ENCODE data around the gene SCGB1A1.

The SCGB1A1 gene

DNA sequence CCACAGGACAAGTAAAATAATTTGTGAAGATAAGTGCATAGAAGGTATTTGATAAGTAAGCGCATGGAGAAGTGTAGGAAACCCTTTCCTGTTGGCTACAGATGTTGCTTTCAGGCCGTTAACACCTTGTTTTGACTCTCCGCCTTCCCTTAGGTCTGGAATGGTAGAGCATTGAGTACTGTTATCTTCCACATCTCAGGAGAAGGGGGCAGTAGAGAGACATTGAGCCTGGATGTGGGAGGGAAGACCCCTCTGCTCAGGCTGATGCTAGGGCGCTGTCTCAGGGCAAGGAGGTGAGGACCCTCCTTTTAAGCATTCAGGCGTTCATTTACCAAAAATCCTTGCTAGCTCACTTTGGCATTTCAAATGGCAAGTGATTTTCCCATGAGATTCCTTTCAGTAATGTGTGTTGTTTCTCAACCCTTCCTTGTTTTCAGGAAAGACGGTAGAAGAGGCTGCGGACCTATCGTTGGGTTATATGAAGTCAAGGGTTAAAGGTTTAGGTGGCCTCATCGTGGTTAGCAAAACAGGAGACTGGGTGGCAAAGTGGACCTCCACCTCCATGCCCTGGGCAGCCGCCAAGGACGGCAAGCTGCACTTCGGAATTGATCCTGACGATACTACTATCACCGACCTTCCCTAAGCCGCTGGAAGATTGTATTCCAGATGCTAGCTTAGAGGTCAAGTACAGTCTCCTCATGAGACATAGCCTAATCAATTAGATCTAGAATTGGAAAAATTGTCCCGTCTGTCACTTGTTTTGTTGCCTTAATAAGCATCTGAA, 27.0 kb upstream of the SCGB1A1 start:
- DNase-seq (ENCODE audit: insufficient read length, low spot score), result no peak
- no peak for TF ChIP-seq POLR2A (IDR thresholded peaks at IDR 0.05; ENCODE audit: low read depth, low read length)
- no peak for FAIRE-seq

DNA sequence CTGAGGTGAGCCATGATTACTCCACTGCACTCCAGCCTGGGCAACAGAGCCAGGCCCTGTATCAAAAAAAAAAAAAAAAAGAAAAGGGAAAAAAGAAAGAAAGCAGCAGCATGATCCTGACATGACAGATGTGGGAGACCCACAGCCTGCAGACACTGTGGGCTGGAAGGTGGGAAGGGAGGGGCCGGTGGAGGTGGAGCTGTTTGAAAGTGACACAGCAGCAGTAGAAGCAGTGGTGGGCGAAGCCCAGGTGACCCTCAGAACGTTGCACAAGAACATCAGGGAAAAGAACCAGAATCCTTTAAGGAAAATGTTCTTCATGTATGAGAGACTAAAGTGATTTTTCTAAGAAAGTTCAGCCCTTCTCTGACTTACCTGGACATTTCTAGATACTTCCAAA, 26.3 kb upstream of the SCGB1A1 start:
- TF ChIP-seq POLR2A (IDR thresholded peaks at IDR 0.05; ENCODE audit: low read depth, low read length), result no peak
- DNase-seq (ENCODE audit: insufficient read length, low spot score), result no peak
- FAIRE-seq, result no peak

DNA sequence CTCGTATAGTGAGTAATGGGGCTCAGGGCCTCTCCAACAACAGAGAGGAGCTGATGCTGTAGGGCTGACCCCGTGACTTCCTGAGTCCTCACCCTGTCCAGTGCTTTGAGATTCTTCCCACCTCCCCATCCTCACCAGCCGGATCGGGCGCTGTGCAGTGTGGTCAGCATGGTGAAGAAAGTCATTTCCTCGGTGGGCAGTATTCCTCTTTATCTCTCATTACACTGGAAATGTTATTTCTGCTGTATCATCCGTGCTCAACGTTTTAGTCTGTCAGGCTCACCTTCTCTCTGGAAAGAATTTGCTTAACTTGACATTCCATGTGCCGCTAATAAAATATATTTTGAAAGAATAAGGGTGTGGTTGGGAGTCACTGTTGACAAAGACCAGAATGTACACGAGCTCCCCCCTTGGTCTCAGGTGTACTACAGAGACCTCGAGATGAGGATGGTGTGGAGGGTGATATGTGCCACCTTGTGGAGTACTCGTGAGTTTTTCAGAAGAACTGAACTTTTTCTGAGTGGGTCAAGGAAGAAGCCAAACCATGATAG, 25.7 kb upstream of the SCGB1A1 start:
- TF ChIP-seq POLR2A (IDR thresholded peaks at IDR 0.05; ENCODE audit: low read depth, low read length), result no peak
- FAIRE-seq (no peak), DNase-seq (ENCODE audit: insufficient read length, low spot score) (no peak)

DNA sequence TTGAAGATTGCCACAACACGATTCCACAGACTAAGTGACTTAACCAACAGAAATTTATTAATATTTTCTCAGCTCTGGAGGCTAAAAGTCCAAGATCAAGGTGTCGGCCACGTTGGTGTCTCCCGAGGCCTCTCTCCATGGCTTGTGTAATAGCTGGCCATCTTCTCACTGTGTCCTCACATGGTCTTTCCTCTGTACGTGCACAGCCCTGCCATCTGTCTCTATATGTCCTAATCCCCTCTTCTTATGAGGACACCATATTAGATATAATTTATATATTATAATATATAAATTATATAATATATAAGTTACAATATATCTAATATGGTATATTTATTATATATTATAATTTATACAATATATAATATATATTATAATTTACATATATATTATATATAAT, 25.1 kb upstream of the SCGB1A1 start:
- TF ChIP-seq POLR2A (IDR thresholded peaks at IDR 0.05; ENCODE audit: low read depth, low read length), result no peak
- FAIRE-seq (no peak), DNase-seq (ENCODE audit: insufficient read length, low spot score) (no peak)

DNA sequence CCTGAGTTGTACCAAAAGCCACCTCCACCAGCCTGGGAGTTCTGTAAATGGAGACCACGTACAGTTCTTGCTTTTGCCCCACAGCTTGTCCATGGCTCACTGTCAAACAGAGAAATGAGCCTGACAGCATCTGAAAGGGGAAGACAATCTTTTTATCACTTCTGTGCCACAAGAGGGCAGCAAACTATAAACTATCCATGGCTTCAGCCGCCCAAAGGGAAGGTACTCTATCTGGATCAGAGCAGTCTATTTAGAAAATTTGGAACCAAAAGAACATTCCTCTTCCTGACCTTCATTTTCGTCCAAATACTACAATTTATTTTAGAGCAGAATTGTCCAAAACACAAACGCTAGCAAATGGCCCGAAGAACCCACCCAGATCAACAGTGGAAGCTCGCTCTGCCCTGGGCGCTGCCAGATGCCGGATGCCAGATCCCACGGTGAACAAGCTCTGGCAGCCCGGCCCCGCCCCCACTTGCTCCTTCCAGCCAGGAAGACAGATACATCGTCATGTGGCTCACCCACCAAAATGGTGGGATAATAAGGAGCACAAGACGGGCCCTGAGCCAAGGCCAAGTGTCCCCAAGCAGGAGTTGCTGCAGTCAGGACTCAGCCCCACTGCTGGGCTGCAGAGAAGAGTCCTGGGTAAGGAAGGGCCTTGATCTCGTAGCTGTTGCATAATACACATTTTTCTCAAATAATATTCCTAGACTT, 23.9 kb upstream of the SCGB1A1 start:
- FAIRE-seq, result no peak

DNA sequence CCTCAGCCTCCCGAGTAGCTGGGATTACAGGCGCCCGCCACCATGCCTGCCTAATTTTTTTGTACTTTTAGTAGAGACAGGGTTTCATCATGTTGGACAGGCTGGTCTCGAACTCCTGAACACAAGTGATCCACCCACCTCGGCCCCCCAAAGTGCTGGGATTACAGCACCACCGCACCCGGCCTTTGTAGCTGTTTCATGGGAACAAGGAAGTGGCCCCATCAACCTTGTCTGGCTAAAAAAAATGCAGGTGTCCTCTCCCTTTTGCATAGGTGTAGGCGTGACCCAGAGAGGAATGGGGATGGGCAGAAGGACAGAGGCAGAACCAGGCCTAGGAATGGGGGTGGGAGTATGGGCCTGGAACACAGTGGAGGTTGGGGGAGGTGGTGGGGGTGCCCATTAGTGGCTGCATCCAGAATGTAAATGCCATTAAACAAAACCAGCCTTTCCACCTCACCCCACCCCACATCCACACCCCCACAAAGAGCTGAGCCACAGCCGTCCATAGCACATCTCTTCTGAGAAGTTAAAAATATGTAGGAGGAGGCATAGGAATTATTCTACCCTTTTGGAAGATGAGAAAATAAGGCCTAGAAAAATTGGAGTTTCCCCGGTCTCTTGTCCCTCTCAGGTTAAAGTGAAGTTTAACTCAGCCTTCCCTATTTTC, 22.8 kb upstream of the SCGB1A1 start:
- no peak for FAIRE-seq
- no peak for DNase-seq (ENCODE audit: insufficient read length, low spot score)
- no peak for TF ChIP-seq POLR2A (IDR thresholded peaks at IDR 0.05; ENCODE audit: low read depth, low read length)

More for the DNA sequence above, 23.9 kb upstream of the SCGB1A1 start:
- DNase-seq (ENCODE audit: insufficient read length, low spot score), result peak; percentile 65
- no peak for TF ChIP-seq POLR2A (IDR thresholded peaks at IDR 0.05; ENCODE audit: low read depth, low read length)

DNA sequence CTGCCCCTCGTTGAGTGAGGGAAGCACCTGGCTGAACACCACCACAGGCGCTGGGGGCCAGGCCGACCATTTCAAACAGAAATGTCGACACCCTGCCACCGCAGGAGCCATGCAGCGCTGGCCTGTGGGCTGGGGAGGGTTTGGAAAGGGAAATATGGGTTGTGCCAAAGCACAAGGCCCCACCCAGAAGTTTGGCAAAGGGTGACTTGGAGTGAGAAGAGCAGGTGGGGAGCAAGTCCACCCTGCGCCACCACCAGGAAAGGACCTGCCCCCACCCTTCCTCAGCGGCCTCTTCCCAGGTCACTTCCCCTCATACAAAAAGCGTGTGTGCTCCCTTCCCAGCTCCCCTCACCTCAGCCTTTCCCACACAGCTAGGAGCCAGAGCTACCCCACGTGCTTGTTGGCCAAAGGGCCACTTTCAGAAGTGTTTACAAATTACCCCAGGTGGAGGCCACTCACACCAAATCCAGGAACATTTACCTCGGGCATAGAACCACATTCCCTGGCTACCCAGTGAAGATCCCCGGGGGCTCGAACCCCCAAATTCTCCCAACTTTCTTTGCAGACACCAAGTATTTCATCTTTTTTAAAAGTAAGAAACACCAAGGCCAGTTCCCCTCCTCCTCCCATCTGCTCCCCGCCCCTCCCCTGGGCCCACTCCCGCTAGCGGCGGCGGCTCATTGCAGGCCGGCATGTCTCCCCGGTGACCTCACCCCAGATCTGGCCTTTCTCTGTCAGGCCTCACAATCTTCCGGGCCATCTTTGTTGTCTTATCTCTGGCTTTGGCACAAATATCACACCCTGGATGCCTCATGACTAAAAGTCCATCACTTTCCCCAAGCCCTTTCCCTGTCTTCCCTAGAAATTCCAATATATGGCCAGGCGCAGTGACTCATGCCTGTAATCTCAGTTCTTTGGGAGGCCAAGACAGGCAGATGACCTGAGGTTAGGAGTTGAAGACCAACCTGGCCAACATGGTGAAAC, 20.5 kb upstream of the SCGB1A1 start:
- TF ChIP-seq POLR2A (IDR thresholded peaks at IDR 0.05; ENCODE audit: low read depth, low read length), result no peak
- DNase-seq (ENCODE audit: insufficient read length, low spot score) (no peak), FAIRE-seq (no peak)

DNA sequence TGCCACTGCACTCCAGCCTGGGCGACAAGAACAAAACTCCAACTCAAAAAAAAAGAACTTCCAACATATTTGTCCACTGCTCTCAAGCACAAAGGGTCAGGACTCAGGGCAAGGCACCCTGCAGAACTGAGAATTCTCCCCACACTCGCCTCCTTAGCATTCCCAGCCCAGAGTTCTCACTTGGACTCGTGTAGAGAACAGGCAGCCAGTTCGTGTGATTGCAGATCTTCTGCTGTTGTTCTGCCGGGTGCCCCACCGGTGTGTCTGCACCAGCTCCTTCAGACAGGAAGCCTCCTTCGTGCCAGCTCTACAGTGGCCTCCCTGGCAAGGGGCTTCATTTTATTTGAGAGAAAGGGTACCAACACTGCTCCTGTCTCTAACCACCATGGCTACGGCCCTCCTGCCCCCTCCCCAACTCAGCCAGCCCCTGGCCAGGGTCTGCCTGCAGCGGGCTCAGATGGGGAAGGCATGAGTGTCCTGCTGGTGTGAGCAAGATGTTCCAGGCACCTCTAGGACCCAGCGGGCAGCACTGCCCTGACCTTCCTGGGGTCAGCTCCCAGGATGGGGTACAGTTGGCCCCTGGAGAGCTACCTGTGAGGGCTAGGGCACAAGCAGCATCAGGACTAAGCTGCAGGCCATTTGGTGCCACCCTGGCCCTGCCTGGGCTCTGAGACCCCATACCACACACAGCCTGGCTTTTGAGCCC, 19.5 kb upstream of the SCGB1A1 start:
- FAIRE-seq, result no peak
- no peak for DNase-seq (ENCODE audit: insufficient read length, low spot score)
- TF ChIP-seq POLR2A (IDR thresholded peaks at IDR 0.05; ENCODE audit: low read depth, low read length), result no peak

DNA sequence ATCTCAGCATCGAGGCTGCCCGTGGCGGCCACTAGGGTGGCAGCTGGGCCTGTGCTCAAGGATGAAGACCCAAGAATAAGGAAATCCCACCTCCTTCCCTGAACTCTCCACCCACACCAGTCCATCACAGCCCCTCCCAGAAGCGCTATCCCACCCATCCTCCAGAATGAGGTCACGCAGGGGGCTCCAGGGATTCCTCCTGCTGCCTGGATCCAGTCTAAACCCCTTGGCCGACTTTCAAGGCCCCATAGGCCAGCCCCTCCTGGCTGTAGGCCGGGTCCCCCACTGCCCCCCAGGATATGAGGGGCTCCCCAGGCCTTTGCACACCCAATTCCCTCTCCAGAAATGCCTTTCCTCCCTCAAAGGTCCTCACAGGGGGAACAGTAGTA, 19.0 kb upstream of the SCGB1A1 start:
- DNase-seq (ENCODE audit: insufficient read length, low spot score), result no peak
- TF ChIP-seq POLR2A (IDR thresholded peaks at IDR 0.05; ENCODE audit: low read depth, low read length), result no peak
- FAIRE-seq, result no peak

DNA sequence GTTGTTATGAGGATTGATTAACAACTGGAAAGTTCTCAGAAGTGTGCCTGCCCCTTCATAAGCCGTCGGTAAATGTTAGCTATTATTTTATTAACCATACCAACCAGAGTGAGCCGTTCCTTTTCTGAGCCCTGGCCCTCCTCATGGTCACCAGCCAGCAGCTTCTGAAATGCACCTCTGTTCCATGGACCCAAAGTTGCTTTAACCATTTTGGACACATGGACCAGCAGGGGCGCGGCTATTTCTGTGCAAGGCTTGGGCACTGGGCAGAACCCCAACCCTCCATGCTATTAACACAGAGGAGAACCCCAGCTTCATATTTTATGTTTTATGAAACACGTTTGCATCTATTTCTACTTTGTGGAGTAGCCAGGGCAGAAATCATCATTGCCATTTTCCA, 18.6 kb upstream of the SCGB1A1 start:
- no peak for FAIRE-seq
- TF ChIP-seq POLR2A (IDR thresholded peaks at IDR 0.05; ENCODE audit: low read depth, low read length), result no peak
- DNase-seq (ENCODE audit: insufficient read length, low spot score), result no peak

DNA sequence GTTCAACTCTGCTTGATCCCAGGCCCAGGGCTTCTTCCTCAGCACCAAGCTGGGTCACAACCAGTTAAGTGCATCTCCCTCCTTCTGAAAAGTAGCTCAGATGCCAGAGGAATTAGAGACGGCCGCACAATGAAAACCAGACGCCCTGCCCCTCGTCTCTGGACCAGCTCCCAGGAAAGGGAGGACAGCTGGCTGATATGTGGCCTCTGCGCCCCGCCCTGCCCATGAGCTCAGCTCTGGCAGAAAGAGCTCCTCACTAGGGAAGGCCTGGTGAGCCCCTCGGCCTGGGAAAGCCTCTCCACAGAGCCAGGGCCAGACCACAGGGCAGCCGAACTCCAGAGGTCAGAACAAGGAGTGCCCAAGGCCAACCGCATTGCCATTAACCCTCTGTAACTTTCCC, 18.1 kb upstream of the SCGB1A1 start:
- FAIRE-seq, result no peak
- peak; percentile 80 for DNase-seq (ENCODE audit: insufficient read length, low spot score)
- no peak; the same call in 1 of the 2 replicates for TF ChIP-seq POLR2A (IDR thresholded peaks at IDR 0.05; ENCODE audit: low read depth, low read length)

DNA sequence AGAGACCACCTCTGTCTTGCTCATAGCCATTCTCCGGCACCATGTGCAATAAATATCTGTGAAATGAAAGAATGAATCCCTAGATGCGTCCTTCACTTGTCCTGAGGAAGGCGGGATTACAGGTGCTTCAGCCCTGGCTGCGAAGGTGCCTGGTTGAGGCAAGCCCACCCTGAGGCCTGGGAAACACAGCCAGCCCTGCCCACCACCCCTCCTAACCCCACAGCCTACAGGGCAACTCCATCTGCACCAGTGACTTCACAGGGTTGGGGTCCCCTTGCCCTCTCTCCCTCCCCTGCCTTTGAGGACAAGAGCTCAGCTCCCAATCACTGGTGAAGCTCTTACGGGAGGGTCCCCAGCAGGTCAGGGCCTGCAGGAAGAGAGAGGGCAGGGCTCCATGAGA, 17.5 kb upstream of the SCGB1A1 start:
- no peak for DNase-seq (ENCODE audit: insufficient read length, low spot score)
- FAIRE-seq, result no peak
- TF ChIP-seq POLR2A (IDR thresholded peaks at IDR 0.05; ENCODE audit: low read depth, low read length), result no peak

DNA sequence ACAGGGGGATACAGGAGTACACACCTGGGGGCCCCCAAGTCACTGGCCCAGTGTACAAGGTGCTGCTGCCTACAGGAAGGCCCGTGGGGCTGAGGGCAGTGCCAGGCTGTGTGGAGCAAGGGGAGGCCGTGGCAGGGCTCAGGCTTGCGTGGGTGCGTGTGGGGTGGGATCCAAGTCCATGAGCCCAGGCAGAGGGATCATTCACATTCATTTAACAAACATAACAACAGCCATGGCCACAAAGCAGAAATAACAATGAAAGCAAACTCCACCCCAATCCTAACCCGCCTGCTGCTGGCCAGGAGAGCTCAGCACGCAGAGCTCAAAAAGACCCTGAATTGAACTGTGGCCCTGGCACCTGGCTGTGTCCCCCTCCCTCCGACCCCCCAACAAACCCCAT, 17.0 kb upstream of the SCGB1A1 start:
- FAIRE-seq (no peak), DNase-seq (ENCODE audit: insufficient read length, low spot score) (no peak)
- no peak for TF ChIP-seq POLR2A (IDR thresholded peaks at IDR 0.05; ENCODE audit: low read depth, low read length)

All from H54 (cell line).